Muscle layer of colon (tissue), 2 donors: Measurements from ENCODE around the gene USP17L12.
"Not testable (repeated sequence)": the region's sequence is repeated elsewhere in the genome, so short reads cannot be mapped to it uniquely, and the experiment has no call there.

Experiments
- H3K27ac ChIP-seq: one replicate; pipeline ENCODE4 v1.7.0; 2013; ENCODE audit warnings: low read depth, mild to moderate bottlenecking, low read length, moderate library complexity
- H3K27me3 ChIP-seq, 2 donors: one replicate each; pipeline ENCODE4 v1.7.0; 2013; ENCODE audit warnings: low read length in 2 of 2, mild to moderate bottlenecking in 2 of 2; ENCODE audit not compliant: insufficient read depth in 2 of 2, control insufficient read depth in 1 of 2
- H3K36me3 ChIP-seq: one replicate; pipeline ENCODE4 v1.7.0; 2013; ENCODE audit warnings: mild to moderate bottlenecking, low read length; ENCODE audit not compliant: insufficient read depth
- H3K4me1 ChIP-seq: one replicate; pipeline ENCODE4 v1.7.0; 2013; ENCODE audit warnings: mild to moderate bottlenecking, low read length; ENCODE audit not compliant: insufficient read depth
- H3K4me3 ChIP-seq, 2 donors: one replicate each; pipeline ENCODE4 v1.7.0; 2013; ENCODE audit warnings: low read length in 2 of 2, low read depth in 1 of 2, mild to moderate bottlenecking in 1 of 2, moderate library complexity in 1 of 2
- H3K9ac ChIP-seq: one replicate; pipeline ENCODE4 v1.7.0; 2013; ENCODE audit warnings: low read length
- H3K9me3 ChIP-seq: one replicate; pipeline ENCODE4 v1.7.0; 2013; ENCODE audit warnings: mild to moderate bottlenecking, low read length
- donor health status: abdominal sarcoma.
- donor health status: Adenocarcinoma of cecum.

Gene USP17L12

DNA sequence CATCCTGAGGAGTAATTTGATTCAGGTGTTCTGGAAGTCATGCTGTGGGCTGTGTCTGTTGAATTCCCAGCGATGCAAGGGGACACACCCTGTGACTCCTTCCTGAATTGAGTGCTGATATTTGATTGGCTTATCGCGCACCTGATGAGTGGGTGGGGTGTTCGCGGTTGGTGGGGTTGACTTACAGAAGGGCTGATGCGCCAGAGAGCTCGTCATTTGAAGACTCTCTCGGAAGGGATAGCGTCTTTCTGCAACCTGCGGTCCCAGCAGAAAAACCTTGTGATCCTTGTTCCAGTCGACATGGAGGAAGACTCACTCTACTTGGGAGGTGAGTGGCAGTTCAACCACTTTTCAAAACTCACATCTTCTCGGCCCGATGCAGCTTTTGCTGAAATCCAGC lies 42.6 kb downstream of the USP17L12 start, which contains the start of gene USP17L21:
USP17L21 (plus strand) TSS at position 301 of the 400 bp plus-strand sequence; CDS start at position 301, 0 bp downstream.
- not testable (repeated sequence) for H3K27ac ChIP-seq, H3K9ac ChIP-seq, H3K9me3 ChIP-seq, H3K27me3 ChIP-seq, H3K4me1 ChIP-seq, H3K36me3 ChIP-seq, H3K4me3 ChIP-seq

GRCh38 chr4:9267319-9267718 lies 47.4 kb downstream of the USP17L12 start, which contains the start of gene USP17L22:
Gene USP17L22, plus strand, starts transcription at chr4:9267619. Its CDS starts 0 bp downstream, at chr4:9267619.
- H3K9me3 ChIP-seq, H3K9ac ChIP-seq, H3K36me3 ChIP-seq, H3K4me3 ChIP-seq, H3K27ac ChIP-seq, H3K27me3 ChIP-seq, H3K4me1 ChIP-seq: not testable (repeated sequence)
